GM12874 (cell line): ENCODE measurements around the gene RAPGEF4.

Experiments
- TF ChIP-seq, protein P1 (sequence below): IDR thresholded peaks from 2 replicates; pipeline ENCODE4 v1.5.1; 2011; ENCODE audit warnings: low read depth, mild to moderate bottlenecking, control low read depth, low read length, moderate library complexity; ENCODE audit not compliant: insufficient read depth

RAPGEF4 gene

DNA sequence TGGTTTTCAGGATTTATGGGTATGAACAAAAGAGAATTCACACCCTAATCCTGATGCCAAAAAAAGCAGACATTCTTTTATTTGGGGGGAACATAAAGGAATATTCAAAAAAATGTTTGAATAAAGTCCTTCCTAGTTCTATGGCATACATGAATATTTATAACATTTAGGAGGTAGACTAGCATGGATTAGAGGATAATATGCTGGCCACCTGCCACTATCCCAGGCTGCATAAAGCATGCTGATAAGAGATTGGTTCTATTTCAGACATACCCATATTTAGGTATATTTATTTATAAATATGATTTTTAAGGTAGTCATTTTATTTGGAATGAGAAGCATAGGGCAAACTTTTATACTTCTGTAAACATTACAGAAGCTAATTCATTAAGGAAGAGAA is 305.1 kb downstream of the RAPGEF4 start:
- TF ChIP-seq, protein P1, sequence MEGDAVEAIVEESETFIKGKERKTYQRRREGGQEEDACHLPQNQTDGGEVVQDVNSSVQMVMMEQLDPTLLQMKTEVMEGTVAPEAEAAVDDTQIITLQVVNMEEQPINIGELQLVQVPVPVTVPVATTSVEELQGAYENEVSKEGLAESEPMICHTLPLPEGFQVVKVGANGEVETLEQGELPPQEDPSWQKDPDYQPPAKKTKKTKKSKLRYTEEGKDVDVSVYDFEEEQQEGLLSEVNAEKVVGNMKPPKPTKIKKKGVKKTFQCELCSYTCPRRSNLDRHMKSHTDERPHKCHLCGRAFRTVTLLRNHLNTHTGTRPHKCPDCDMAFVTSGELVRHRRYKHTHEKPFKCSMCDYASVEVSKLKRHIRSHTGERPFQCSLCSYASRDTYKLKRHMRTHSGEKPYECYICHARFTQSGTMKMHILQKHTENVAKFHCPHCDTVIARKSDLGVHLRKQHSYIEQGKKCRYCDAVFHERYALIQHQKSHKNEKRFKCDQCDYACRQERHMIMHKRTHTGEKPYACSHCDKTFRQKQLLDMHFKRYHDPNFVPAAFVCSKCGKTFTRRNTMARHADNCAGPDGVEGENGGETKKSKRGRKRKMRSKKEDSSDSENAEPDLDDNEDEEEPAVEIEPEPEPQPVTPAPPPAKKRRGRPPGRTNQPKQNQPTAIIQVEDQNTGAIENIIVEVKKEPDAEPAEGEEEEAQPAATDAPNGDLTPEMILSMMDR: no peak

DNA sequence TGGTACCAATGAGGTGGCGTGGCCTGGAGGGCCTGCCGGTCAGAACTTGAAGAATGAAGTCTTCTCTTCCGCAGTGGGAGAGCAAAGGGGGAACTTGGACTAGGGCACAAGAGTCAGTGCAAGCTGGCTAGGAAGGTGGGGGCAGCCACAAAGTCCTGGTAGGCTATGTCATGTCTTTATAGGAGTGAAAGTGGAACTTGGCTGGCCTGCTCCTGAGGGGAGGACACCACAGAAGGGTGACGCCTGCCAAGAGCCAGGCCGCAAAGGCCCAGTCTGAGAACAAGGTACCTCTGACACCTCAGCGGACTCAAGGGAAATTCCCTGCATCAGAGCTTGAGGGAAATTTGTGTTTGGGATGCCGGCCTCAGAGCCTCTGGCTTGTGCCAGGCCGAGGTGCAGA is 307.8 kb downstream of the RAPGEF4 start:
- TF ChIP-seq, protein P1: no peak

DNA sequence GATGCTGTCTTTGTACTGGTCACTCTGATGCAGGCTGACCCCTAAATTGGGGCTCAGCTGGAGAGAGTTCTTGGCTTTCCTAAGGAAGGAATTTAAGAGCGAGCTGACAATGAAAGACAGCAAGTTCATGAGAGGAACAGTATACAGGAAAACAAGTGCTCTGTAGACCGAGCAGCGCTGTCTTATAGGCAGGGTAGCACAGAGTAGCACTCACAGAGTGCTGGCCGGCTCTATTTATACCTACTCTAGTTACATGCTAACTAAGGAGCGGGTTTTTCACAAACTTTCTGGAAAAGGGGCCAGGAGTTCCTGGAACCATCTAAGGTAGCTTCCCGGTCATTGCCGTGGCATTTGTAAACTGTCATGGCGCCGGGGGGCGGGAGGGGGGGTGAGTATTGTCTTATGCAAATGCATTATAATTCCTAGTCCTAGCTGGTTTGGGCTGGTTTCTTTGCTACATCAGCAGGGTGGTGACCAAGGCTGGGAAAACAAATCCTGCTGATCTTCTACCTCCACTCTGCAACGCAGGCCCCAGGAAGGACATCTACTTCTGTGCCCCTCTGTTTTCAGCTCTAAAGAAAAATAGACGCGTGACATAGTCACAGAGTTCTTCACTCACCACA is 308.4 kb downstream of the RAPGEF4 start:
- TF ChIP-seq, protein P1: no peak

DNA sequence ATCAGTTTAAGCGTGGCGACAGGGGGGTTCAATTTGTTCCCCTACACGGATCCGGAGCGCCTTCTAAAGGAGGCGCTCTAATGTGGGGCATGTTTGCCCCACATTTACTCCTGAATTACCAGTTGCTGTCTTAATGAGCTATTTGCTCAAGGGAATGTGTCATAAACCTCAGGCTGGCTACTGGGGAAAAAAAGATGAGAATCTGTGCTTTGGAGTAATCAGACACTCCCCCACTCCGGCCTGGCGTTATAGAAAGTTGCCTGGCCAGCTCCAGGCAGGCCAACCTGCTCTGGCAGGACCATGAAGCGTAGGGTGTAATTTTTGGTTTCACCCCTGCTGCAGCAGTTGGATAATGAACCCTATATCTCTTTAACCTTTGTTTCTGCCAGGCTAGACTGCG is 309.0 kb downstream of the RAPGEF4 start:
- TF ChIP-seq, protein P1: no peak

DNA sequence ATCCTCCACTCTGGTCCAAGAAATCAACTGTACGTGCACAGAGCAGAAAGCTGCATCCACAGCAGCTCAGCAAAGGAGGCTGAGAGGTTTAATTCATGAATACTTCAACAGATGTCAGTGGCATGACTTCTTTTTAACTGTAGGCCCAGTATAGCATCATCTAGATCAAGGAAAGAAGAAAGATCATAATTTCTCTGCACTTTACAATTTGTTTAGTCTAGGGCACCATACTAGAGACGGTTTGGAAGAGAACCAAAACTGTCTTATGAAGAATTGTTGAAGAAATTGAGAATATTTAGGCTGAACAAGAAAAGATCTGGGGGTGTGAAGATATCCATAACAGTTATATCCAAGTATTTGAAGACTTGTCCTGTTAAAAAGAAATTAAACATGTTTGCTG is 309.5 kb downstream of the RAPGEF4 start:
- TF ChIP-seq, protein P1: no peak

DNA sequence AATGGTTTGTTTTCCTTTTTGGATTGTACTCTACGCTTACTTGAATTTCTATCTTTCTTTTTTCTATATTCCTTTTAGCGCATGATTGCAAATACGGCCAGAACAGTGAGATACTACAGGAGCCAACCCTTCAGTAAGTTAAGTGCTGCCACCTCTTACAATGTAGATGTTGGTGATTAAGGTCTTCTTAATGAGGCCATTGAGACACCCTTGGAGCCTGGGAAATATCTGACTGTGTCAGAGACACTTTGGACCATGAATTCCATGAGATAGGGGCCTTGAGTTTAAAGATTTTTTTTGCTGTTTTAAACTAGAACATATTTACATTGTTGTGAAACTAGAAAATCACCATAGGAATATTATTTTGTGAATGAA is 312.9 kb downstream of the RAPGEF4 start:
- TF ChIP-seq, protein P1: no peak

DNA sequence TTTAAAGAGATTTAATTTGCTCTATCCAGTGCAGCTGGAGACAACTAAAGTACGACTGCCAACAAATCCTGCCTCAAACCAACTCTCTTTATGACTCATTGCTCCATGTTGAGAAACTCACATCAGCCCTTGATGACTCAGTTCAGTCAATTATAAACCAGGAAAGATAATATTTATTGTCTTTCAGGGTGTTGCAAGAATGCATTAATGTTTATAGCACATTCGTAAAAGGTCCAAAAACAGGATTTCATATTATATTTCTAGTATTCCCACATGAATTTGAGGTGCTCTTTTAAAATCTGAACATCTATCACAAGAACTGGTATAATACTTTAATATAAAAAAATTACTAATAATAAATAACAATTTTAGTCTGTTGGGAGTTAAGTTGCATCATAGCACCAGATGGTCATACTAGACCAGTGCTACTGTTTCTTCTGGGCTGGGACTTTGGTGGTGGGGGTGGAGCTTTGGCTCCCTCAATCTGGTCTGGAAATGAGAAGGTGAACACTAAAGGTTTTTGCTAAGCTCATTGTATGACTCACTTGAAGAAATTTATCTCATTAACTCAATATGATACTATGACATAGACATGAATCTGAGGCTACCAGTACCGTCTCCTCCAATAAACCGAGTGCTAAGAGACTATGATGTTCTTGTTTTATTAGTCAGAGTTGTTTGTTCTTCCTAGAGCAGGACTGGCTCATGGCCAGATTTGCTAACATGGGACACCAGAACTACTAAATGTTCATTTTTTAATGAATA is 313.4 kb downstream of the RAPGEF4 start:
- TF ChIP-seq, protein P1: no peak
